Neural progenitor cell (in vitro differentiated cells): Measurements from ENCODE around the gene CSNK1G1.

Experiments
- CTCF ChIP-seq: fragments of 200-600 bp; sonication (generic); IDR thresholded peaks from 2 replicates; pipeline ENCODE4 v1.5.1; 2017; ENCODE audit warnings: antibody characterized with exemption, mild to moderate bottlenecking
- EZH2 ChIP-seq: fragments of 200-600 bp; sonication (generic); IDR thresholded peaks from 2 replicates; pipeline ENCODE4 v1.6.1; 2017; ENCODE audit warnings: antibody characterized with exemption, mild to moderate bottlenecking, moderate library complexity
- EZH2phosphoT487 ChIP-seq: fragments of 200-600 bp; sonication (generic); IDR thresholded peaks from 2 replicates; pipeline ENCODE4 v1.6.1; 2017; ENCODE audit warnings: antibody characterized with exemption

GRCh38 chr15:64247906-64248541 is 107.9 kb downstream of the CSNK1G1 start:
- TF ChIP-seq EZH2phosphoT487 (no peak), CTCF (no peak), EZH2 (no peak)
